GM12878 (cell line): Measurements from ENCODE around the gene RAB30. TPM values are rescaled to one million over a fixed set of nuclear protein-coding genes. Genes with fewer than 3 reads are reported as not detected.
A peak's percentile ranks its signal among the peaks of the same experiment; 100 is the strongest.

Experiments used
- ATF7 ChIP-seq: fragments of 450-650 bp; IDR thresholded peaks from 2 replicates; pipeline ENCODE4 v1.6.1; 2016; ENCODE audit warnings: low read depth, mild to moderate bottlenecking
- BCL11A ChIP-seq: IDR thresholded peaks from 2 replicates; pipeline ENCODE4 v1.6.1; 2011; ENCODE audit warnings: low read depth, low read length
- BRCA1 ChIP-seq: IDR thresholded peaks from 2 replicates; pipeline ENCODE4 v1.6.1; 2011; ENCODE audit warnings: low read depth, low read length, improper control_type of control experiment
- CBFB ChIP-seq: IDR thresholded peaks from 2 replicates; pipeline ENCODE4 v1.6.1; 2016; ENCODE audit warnings: antibody characterized with exemption, low read depth
- CREB1 ChIP-seq: IDR thresholded peaks from 2 replicates; pipeline ENCODE4 v1.6.1; 2012; ENCODE audit warnings: low read depth, mild to moderate bottlenecking, inconsistent platforms
- CREM ChIP-seq: IDR thresholded peaks from 2 replicates; pipeline ENCODE4 v1.6.1; 2014; ENCODE audit warnings: antibody characterized with exemption, low read depth
- ETV6 ChIP-seq, 2 experiments: fragments of 450-650 bp in 1 of 2; IDR thresholded peaks in 1 of 2; conservative IDR thresholded peaks in 1 of 2; 2 replicates each; pipeline ENCODE4 v1.6.1; 2014; ENCODE audit warnings: antibody characterized with exemption in 1 of 2, borderline replicate concordance in 1 of 2, low read depth in 1 of 2, mild to moderate bottlenecking in 1 of 2, moderate library complexity in 1 of 2
- FOXM1 ChIP-seq: IDR thresholded peaks from 2 replicates; pipeline ENCODE4 v1.6.1; 2012; ENCODE audit warnings: low read depth, mild to moderate bottlenecking, inconsistent platforms, low read length, moderate library complexity
- GABPA ChIP-seq: IDR thresholded peaks from 2 replicates; pipeline ENCODE4 v1.6.1; 2014; ENCODE audit warnings: antibody characterized with exemption, low read depth, mild to moderate bottlenecking, inconsistent platforms
- IKZF1 ChIP-seq: fragments of 450-650 bp; conservative IDR thresholded peaks from 2 replicates; pipeline ENCODE4 v1.6.1; 2017; ENCODE audit warnings: antibody characterized with exemption, mild to moderate bottlenecking
- IKZF2 ChIP-seq, 2 experiments: fragments of 450-650 bp; IDR thresholded peaks; 2 replicates each; pipeline ENCODE4 v1.6.1; 2017; ENCODE audit warnings: mild to moderate bottlenecking in 2 of 2, moderate library complexity in 2 of 2
- IRF4 ChIP-seq: IDR thresholded peaks from 2 replicates; pipeline ENCODE4 v1.6.1; 2011; ENCODE audit warnings: low read depth, low read length
- JUNB ChIP-seq: IDR thresholded peaks from 2 replicates; pipeline ENCODE4 v1.6.1; 2016; ENCODE audit warnings: antibody characterized with exemption, mild to moderate bottlenecking
- MEF2A ChIP-seq: IDR thresholded peaks from 2 replicates; pipeline ENCODE4 v1.6.1; 2011; ENCODE audit warnings: low read depth, mild to moderate bottlenecking, low read length, moderate library complexity; ENCODE audit not compliant: insufficient read depth
- NR2C1 ChIP-seq: fragments of 450-650 bp; IDR thresholded peaks from 2 replicates; pipeline ENCODE4 v1.6.1; 2017; ENCODE audit warnings: antibody characterized with exemption, mild to moderate bottlenecking, moderate library complexity
- PKNOX1 ChIP-seq: fragments of 450-650 bp; IDR thresholded peaks from 2 replicates; pipeline ENCODE4 v1.6.1; 2016; ENCODE audit warnings: mild to moderate bottlenecking
- RAD51 ChIP-seq: fragments of 450-650 bp; IDR thresholded peaks from 2 replicates; pipeline ENCODE4 v1.6.1; 2016; ENCODE audit warnings: moderate library complexity, mild to moderate bottlenecking, inconsistent platforms
- RBBP5 ChIP-seq: fragments of 200-600 bp; sonication (generic); conservative IDR thresholded peaks from 2 replicates; pipeline ENCODE4 v1.6.1; 2016
- RELA ChIP-seq: fragments of 450-650 bp; IDR thresholded peaks from 2 replicates; pipeline ENCODE4 v1.8.0; 2014; ENCODE audit warnings: borderline replicate concordance; ENCODE audit not compliant: partially characterized antibody
- RUNX3 ChIP-seq: IDR thresholded peaks from 2 replicates; pipeline ENCODE4 v1.6.1; 2012; ENCODE audit warnings: low read length, inconsistent platforms
- SREBF1 ChIP-seq: IDR thresholded peaks from 2 replicates; pipeline ENCODE4 v1.6.1; 2012; ENCODE audit warnings: mild to moderate bottlenecking, low read length
- SUPT20H ChIP-seq: IDR thresholded peaks from 2 replicates; pipeline ENCODE4 v1.6.1; 2011; ENCODE audit warnings: low read depth, mild to moderate bottlenecking, low read length, moderate library complexity, borderline replicate concordance; ENCODE audit not compliant: control insufficient read depth
- TARDBP ChIP-seq: IDR thresholded peaks from 2 replicates; pipeline ENCODE4 v1.6.1; 2016; ENCODE audit warnings: borderline replicate concordance
- TCF7 ChIP-seq: IDR thresholded peaks from 2 replicates; pipeline ENCODE4 v1.6.1; 2014; ENCODE audit warnings: antibody characterized with exemption, borderline replicate concordance
- polyA plus RNA-seq, 11 experiments: library from polyadenylated mRNA; depleted of rRNA in 4 of 11; unstranded in 6 of 11; stranded (reverse) in 5 of 11; fragments of >200 nt; fragmentation: Nextera tagmentation in 4 of 11; fragmentation: Illumina TruSeq in 1 of 11; extraction: Ambion mirVana in 4 of 11; extraction: Trizol in 1 of 11; gene quantifications; 1 replicate in 1 of 11; 2 replicates in 10 of 11; pipeline versions ENCODE4 v1.2.1 to v1.2.3, GENCODE V29; 2011 to 2016; ENCODE audit warnings: inconsistent platforms in 2 of 11, missing spikeins in 2 of 11, low read depth in 1 of 11
- total RNA-seq, 4 experiments: library from RNA; depleted of rRNA in 3 of 4; stranded (reverse); fragments of >200 nt in 3 of 4; fragmentation: Illumina TruSeq in 1 of 4; extraction: Trizol in 1 of 4; gene quantifications; 2 replicates each; pipeline versions ENCODE4 v1.2.1 to v1.2.3, GENCODE V29; 2013 to 2021
- TF ChIP-seq, protein P1 (sequence below): IDR thresholded peaks from 2 replicates; pipeline ENCODE4 v1.6.1; 2012; ENCODE audit warnings: low read depth, low read length, improper control_type of control experiment
- TF ChIP-seq, protein P2 (sequence below): fragments of 450-650 bp; IDR thresholded peaks from 2 replicates; pipeline ENCODE4 v1.6.1; 2017; ENCODE audit warnings: antibody characterized with exemption, mild to moderate bottlenecking, moderate library complexity
- TF ChIP-seq, protein P3 (sequence below): IDR thresholded peaks from 2 replicates; pipeline ENCODE4 v1.6.1; 2012; ENCODE audit warnings: low read length, inconsistent platforms

RAB30 gene
- total and polyA plus RNA-seq, 10 of the 15 experiments (the other 5 are each of a cell fraction or from before 2014, with no cell fraction given), result 9.8 to 26.7 (median 19.2) TPM

GRCh38 chr11:82959987-82960778 is 111.5 kb downstream of the RAB30 start (continued):
- TF ChIP-seq PKNOX1, result peak; percentile 77
- TF ChIP-seq IRF4, result 0 out of 2 replicates have a peak, but pooled peaks have one; percentile 53
- TF ChIP-seq FOXM1, result peak; percentile 75; the same call in 1 of the 2 replicates
- TF ChIP-seq ATF7, result peak; percentile 91
- TF ChIP-seq BCL11A, result 0 out of 2 replicates have a peak, but pooled peaks have one; percentile 42
- no peak for TF ChIP-seq BRCA1
- no peak; the same call in 1 of the 2 replicates for TF ChIP-seq IKZF1
- TF ChIP-seq CBFB, result peak; percentile 37; the same call in 1 of the 2 replicates
- TF ChIP-seq, protein P1, sequence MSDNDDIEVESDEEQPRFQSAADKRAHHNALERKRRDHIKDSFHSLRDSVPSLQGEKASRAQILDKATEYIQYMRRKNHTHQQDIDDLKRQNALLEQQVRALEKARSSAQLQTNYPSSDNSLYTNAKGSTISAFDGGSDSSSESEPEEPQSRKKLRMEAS, result no peak
- TF ChIP-seq GABPA, result 0 out of 2 replicates have a peak, but pooled peaks have one; percentile 33
- peak in 1 of 2 experiments; percentile 92; a peak in 2 of 4 replicates for TF ChIP-seq ETV6 (conservative IDR thresholded peaks at IDR 0.05 in 1 of 2, IDR thresholded peaks at IDR 0.05 in 1 of 2; ENCODE audit: borderline replicate concordance in 1 of 2, low read depth in 1 of 2)
- no peak for TF ChIP-seq RBBP5
- TF ChIP-seq RUNX3, result peak; percentile 97
- TF ChIP-seq, protein P2, sequence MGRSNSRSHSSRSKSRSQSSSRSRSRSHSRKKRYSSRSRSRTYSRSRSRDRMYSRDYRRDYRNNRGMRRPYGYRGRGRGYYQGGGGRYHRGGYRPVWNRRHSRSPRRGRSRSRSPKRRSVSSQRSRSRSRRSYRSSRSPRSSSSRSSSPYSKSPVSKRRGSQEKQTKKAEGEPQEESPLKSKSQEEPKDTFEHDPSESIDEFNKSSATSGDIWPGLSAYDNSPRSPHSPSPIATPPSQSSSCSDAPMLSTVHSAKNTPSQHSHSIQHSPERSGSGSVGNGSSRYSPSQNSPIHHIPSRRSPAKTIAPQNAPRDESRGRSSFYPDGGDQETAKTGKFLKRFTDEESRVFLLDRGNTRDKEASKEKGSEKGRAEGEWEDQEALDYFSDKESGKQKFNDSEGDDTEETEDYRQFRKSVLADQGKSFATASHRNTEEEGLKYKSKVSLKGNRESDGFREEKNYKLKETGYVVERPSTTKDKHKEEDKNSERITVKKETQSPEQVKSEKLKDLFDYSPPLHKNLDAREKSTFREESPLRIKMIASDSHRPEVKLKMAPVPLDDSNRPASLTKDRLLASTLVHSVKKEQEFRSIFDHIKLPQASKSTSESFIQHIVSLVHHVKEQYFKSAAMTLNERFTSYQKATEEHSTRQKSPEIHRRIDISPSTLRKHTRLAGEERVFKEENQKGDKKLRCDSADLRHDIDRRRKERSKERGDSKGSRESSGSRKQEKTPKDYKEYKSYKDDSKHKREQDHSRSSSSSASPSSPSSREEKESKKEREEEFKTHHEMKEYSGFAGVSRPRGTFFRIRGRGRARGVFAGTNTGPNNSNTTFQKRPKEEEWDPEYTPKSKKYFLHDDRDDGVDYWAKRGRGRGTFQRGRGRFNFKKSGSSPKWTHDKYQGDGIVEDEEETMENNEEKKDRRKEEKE, result no peak
- TF ChIP-seq SUPT20H, result no peak
- TF ChIP-seq, protein P3, sequence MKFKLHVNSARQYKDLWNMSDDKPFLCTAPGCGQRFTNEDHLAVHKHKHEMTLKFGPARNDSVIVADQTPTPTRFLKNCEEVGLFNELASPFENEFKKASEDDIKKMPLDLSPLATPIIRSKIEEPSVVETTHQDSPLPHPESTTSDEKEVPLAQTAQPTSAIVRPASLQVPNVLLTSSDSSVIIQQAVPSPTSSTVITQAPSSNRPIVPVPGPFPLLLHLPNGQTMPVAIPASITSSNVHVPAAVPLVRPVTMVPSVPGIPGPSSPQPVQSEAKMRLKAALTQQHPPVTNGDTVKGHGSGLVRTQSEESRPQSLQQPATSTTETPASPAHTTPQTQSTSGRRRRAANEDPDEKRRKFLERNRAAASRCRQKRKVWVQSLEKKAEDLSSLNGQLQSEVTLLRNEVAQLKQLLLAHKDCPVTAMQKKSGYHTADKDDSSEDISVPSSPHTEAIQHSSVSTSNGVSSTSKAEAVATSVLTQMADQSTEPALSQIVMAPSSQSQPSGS, result peak; percentile 77
- TF ChIP-seq RAD51, result no peak
- TF ChIP-seq SREBF1, result no peak
- TF ChIP-seq TARDBP, result no peak
- TF ChIP-seq MEF2A, result peak; percentile 68; the same call in 1 of the 2 replicates
- TF ChIP-seq CREM, result peak; percentile 70
- TF ChIP-seq JUNB, result peak; percentile 51
- no peak for TF ChIP-seq NR2C1
- TF ChIP-seq TCF7, result peak; percentile 82
- 0 out of 2 replicates have a peak, but pooled peaks have one; percentile 46 for TF ChIP-seq CREB1
- TF ChIP-seq RELA, result no peak
- peak; percentile 65 to 66; a peak in 3 of 4 replicates for TF ChIP-seq IKZF2 (IDR thresholded peaks at IDR 0.05)
